ENCODE data around the gene STARD13.
A peak's percentile ranks its signal among the peaks of the same experiment; 100 is the strongest.

Gene STARD13

DNA sequence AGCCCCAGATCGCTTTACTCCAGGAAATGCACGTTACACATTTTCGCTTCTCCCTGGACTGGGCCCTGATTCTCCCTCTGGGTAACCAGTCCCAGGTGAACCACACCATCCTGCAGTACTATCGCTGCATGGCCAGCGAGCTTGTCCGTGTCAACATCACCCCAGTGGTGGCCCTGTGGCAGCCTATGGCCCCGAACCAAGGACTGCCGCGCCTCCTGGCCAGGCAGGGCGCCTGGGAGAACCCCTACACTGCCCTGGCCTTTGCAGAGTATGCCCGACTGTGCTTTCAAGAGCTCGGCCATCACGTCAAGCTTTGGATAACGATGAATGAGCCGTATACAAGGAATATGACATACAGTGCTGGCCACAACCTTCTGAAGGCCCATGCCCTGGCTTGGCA, 224.7 kb downstream of the STARD13 start:
- H3K4me3 ChIP-seq: no peak overlapping the region
- no peak for DNase-seq (ENCODE audit: low spot score in 2 of 2)
- no peaks in the 10 kb centered on the region for H3K36me3 ChIP-seq (replicated peaks)
- no peaks in the 10 kb centered on the region for H3K27me3 ChIP-seq (ENCODE audit: low read depth)
- H3K4me1 ChIP-seq: no peaks in the 10 kb centered on the region
- H3K9me3 ChIP-seq: no peaks in the 10 kb centered on the region
- in situ Hi-C loops (cut with MboI; ENCODE audit: low sequenced_read_pairs): no loop called here

GRCh38 chr13:33058776-33059327, 226.7 kb downstream of the STARD13 start:
- H3K36me3 ChIP-seq (replicated peaks): no peaks in the 10 kb centered on the region
- in situ Hi-C loops (cut with MboI; ENCODE audit: low sequenced_read_pairs): no loop called here
- H3K4me3 ChIP-seq: no peak overlapping the region
- no peaks in the 10 kb centered on the region for H3K27me3 ChIP-seq (ENCODE audit: low read depth)
- H3K9me3 ChIP-seq: no peaks in the 10 kb centered on the region
- no peaks in the 10 kb centered on the region for H3K4me1 ChIP-seq
- DNase-seq (ENCODE audit: low spot score in 2 of 2): no peak

DNA sequence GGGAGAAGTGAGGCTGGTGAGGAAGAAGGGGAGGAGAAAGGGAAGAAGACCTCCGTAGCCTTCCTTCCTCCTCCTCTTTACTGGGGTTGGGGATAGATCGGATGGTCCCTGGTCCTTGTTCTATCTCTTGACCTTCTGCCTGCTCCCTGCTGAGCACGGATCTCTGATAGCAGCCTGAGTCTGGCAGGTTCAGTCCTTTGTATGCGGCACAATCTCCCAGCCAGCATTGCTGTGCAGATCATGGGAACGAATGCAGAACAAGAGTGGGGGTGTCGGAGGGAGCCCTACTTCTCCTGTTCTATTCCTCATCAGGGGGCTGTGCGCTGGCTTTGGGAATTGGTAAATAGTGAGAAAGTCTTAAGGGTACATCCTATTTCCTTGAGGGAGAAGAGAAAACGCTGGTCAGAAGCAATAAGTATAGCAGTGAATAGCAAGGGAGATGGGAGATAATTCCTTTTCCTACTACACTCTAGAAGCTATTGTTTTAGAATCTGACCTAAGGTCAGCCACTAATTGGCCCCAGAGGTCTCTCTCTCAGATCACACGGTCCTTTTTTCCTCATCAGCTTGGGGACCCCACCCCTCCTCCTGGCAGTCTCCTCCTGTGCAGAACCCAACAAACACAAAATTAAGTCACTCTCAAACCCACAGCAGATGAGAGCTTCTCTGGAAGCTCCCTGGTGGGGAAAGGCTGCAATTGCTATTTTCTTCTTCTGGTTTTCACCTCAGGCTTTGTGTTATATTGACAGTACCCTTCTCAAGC, 228.4 kb downstream of the STARD13 start:
- DNase-seq (ENCODE audit: low spot score in 2 of 2): peak in 1 of 2 experiments; percentile 20
- Histone ChIP-seq H3K36me3 (replicated peaks) (no peaks in the 10 kb centered on the region), H3K4me3 (no peak overlapping the region), H3K27me3 (ENCODE audit: low read depth) (no peaks in the 10 kb centered on the region), H3K4me1 (no peaks in the 10 kb centered on the region), H3K9me3 (no peaks in the 10 kb centered on the region)
- in situ Hi-C loops (cut with MboI; ENCODE audit: low sequenced_read_pairs): no loop called here

- H3K36me3 ChIP-seq (replicated peaks): no peaks in the 10 kb centered on the region
- H3K27me3 ChIP-seq (ENCODE audit: low read depth): no peaks in the 10 kb centered on the region
- no peaks in the 10 kb centered on the region for H3K4me1 ChIP-seq
- no peak for DNase-seq (ENCODE audit: low spot score in 2 of 2)
- no peak overlapping the region for H3K4me3 ChIP-seq
- in situ Hi-C loops (cut with MboI; ENCODE audit: low sequenced_read_pairs): no loop called here
- H3K9me3 ChIP-seq: no peaks in the 10 kb centered on the region
These were observed 232.0 kb downstream of the STARD13 start for GRCh38 chr13:33053397-33054066.
